HFF-Myc (cell line): Measurements from ENCODE around the gene ZNF841.
A peak's percentile ranks its signal among the peaks of the same experiment; 100 is the strongest.
"Not testable (repeated sequence)": the region's sequence is repeated elsewhere in the genome, so short reads cannot be mapped to it uniquely, and the experiment has no call there.

ENCODE experiments used
- DNase-seq: peaks from one replicate; pipeline ENCODE4 v3.0.0-alpha.2; 2011; ENCODE audit warnings: low read depth; ENCODE audit errors: extremely low read depth
- H3K4me3 ChIP-seq: replicated peaks from 2 replicates; pipeline ENCODE4 v1.5.1; 2011; ENCODE audit warnings: low read depth, mild to moderate bottlenecking, control low read depth, low read length
- TF ChIP-seq, protein P1 (sequence below): IDR thresholded peaks from 2 replicates; pipeline ENCODE4 v1.5.1; 2012; ENCODE audit warnings: mild to moderate bottlenecking, low read depth, low read length, control low read depth; ENCODE audit errors: missing control alignments

Gene ZNF841

GRCh38 chr19:52066258-52066863 lies 29.2 kb downstream of the ZNF841 start:
- TF ChIP-seq, protein P1, sequence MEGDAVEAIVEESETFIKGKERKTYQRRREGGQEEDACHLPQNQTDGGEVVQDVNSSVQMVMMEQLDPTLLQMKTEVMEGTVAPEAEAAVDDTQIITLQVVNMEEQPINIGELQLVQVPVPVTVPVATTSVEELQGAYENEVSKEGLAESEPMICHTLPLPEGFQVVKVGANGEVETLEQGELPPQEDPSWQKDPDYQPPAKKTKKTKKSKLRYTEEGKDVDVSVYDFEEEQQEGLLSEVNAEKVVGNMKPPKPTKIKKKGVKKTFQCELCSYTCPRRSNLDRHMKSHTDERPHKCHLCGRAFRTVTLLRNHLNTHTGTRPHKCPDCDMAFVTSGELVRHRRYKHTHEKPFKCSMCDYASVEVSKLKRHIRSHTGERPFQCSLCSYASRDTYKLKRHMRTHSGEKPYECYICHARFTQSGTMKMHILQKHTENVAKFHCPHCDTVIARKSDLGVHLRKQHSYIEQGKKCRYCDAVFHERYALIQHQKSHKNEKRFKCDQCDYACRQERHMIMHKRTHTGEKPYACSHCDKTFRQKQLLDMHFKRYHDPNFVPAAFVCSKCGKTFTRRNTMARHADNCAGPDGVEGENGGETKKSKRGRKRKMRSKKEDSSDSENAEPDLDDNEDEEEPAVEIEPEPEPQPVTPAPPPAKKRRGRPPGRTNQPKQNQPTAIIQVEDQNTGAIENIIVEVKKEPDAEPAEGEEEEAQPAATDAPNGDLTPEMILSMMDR: no peak
- no peak for DNase-seq
- no peak overlapping the region for H3K4me3 ChIP-seq

DNA sequence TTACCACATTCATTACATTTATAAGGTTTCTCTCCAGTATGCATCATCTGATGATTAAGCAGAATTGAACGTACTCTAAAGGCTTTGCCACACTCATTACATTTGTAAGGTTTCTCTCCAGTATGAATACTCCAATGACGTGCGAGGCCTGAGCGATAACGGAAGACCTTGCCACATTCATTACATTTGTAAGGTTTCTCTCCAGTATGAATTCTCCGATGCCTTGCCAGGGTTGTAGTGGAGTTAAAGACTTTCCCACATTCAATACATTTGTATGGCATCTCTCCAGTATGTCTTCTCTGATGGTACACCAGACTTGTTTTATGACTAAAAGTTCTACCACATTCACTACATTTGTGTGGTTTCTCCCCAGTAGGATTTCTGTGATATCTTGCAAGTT lies 30.2 kb downstream of the ZNF841 start:
- H3K4me3 ChIP-seq: no peak overlapping the region
- no peak for DNase-seq
- TF ChIP-seq, protein P1: no peak

DNA sequence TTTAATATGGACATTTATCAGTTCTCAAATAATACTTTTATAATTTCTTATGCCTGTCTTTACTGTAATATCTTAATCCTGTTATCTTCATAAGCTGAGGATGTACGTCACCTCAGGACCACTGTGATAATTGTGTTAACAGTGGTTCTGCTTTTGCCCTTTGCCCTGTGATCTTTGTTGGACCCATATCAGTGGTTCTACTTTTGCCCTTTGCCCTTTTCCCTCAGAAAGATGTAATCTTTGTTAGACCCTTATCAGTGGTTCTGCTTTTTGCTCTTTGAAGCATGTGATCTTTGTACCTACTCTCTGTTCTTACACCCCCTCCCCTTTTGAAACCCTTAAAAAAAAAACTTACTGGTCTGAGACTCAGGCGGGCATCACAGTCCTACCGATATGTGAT lies 39.1 kb downstream of the ZNF841 start:
- H3K4me3 ChIP-seq, DNase-seq: not testable (repeated sequence)

GRCh38 chr19:52051736-52052135 lies 43.8 kb downstream of the ZNF841 start:
- DNase-seq: not testable (repeated sequence)

GRCh38 chr19:52048555-52049501 lies 46.7 kb downstream of the ZNF841 start, which contains the start of gene ZNF432:
TSS of gene ZNF432 (minus strand) at chr19:52048838. CDS start at chr19:52046868, 1,970 bp downstream.
- H3K4me3 ChIP-seq: peak within 1 kb of the TSS; percentile 51
- TF ChIP-seq, protein P1: no peak
- DNase-seq: peak; percentile 63

More at GRCh38 chr19:52051736-52052135, 43.8 kb downstream of the ZNF841 start:
- not testable (repeated sequence) for H3K4me3 ChIP-seq

DNA sequence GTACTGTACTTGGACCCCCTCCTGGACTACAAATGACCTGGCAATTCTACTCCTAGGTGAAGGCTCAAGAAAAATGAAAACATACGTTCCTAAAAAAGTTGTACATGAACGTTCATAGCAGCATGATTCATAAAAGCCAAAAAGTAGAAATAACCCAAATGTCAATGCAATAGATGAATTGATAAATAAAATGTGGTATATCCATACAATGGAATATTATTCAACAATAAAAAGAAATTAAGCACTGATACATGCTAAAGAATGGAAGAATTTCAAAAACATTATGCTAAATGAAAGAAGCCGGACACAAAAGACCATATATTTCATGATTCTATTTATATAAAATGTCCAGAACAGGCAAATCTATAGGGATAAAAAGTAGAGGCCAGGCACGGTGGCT lies 56.4 kb downstream of the ZNF841 start:
- TF ChIP-seq, protein P1: no peak
- DNase-seq: no peak
- no peak overlapping the region for H3K4me3 ChIP-seq

DNA sequence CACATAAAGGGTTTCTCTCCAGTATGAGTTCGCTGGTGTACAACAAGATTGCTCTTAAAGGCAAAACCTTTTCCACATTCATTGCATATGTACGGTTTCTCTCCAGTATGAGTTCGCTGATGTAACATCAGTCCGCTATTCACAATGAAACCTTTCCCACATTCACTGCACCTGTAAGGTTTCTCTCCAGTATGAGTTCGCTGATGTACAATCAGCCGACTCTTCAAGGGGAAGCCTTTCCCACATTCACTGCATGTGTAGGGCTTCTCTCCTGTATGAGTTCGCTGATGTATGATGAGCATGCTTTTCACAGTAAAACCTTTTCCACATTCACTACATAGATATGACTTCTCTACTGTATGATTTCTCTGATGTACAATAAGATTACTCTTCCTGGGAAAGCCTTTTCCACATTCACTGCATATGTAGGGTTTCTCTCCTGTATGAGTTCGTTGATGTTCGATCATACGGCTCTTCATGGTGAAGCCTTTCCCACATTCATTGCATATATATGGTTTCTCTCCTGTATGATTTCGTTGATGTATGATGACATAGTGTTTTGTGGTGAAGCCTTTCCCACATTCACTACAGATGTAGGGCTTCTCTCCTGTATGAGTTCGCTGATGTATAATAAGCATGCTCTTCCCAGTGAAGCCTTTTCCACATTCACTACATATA lies 61.4 kb downstream of the ZNF841 start:
- TF ChIP-seq, protein P1: no peak
- H3K4me3 ChIP-seq: no peak overlapping the region
- DNase-seq: no peak
